ENCODE results near the gene RPS15.

GRCh38 chr19:1467215-1467489 is 29.0 kb downstream of the RPS15 start:
- TF ChIP-seq YY1 (IDR thresholded peaks at IDR 0.05; ENCODE audit: insufficient read depth, insufficient read length) (no peak), ZNF274 (IDR thresholded peaks at IDR 0.05; ENCODE audit: low read depth, low read length) (no peak)
